Fibroblast of lung (primary cell): ENCODE results near the gene RNASE2. TPM values are rescaled to one million over a fixed set of nuclear protein-coding genes. Genes with fewer than 3 reads are reported as not detected.

Experiments used
- DNase-seq, 2 donors: peaks; one replicate each; pipeline versions ENCODE4 v3.0.0 to v3.0.0-alpha.2; 2010; ENCODE audit warnings: low read depth in 2 of 2
- H2AFZ ChIP-seq: 2 replicates; pipeline ENCODE4 v1.5.1; 2012; ENCODE audit warnings: low read length, control low read depth, inconsistent platforms
- H3K27ac ChIP-seq: 2 replicates; pipeline ENCODE4 v1.5.1; 2011; ENCODE audit warnings: low read length, control low read depth; ENCODE audit not compliant: insufficient read depth
- H3K27me3 ChIP-seq: 2 replicates; pipeline ENCODE4 v1.5.1; 2011; ENCODE audit warnings: mild to moderate bottlenecking, low read length; ENCODE audit not compliant: control insufficient read depth, insufficient read depth
- H3K36me3 ChIP-seq: 2 replicates; pipeline ENCODE4 v1.5.1; 2011; ENCODE audit warnings: low read length; ENCODE audit not compliant: control insufficient read depth, insufficient read depth
- H3K4me1 ChIP-seq: 2 replicates; pipeline ENCODE4 v1.5.1; 2011; ENCODE audit warnings: low read length; ENCODE audit not compliant: control insufficient read depth, insufficient read depth; ENCODE audit errors: extremely low read depth
- H3K4me2 ChIP-seq: 2 replicates; pipeline ENCODE4 v1.5.1; 2011; ENCODE audit warnings: low read length, control low read depth; ENCODE audit not compliant: insufficient read depth; ENCODE audit errors: extremely low read depth
- H3K4me3 ChIP-seq, 4 experiments: fragments of 200-600 bp in 1 of 4; sonication (generic) in 1 of 4; replicated peaks in 1 of 4; 2 replicates each; pipeline ENCODE4 v1.5.1; 2011 to 2016; ENCODE audit warnings: low read length in 4 of 4, low read depth in 3 of 4, mild to moderate bottlenecking in 3 of 4, control low read depth in 2 of 4, inconsistent platforms in 1 of 4, mixed read lengths in 1 of 4; ENCODE audit not compliant: insufficient read depth in 1 of 4; ENCODE audit errors: control extremely low read depth in 1 of 4
- H3K79me2 ChIP-seq: 2 replicates; pipeline ENCODE4 v1.5.1; 2012; ENCODE audit warnings: mild to moderate bottlenecking, low read length, inconsistent platforms; ENCODE audit not compliant: control insufficient read depth, insufficient read depth
- H3K9ac ChIP-seq: 2 replicates; pipeline ENCODE4 v1.5.1; 2011; ENCODE audit warnings: mild to moderate bottlenecking, low read length, control low read depth; ENCODE audit not compliant: insufficient read depth
- H3K9me3 ChIP-seq: 2 replicates; pipeline ENCODE4 v1.5.1; 2012; ENCODE audit warnings: low read depth, low read length; ENCODE audit not compliant: control insufficient read depth, insufficient read depth
- H4K20me1 ChIP-seq: 2 replicates; pipeline ENCODE4 v1.5.1; 2011; ENCODE audit warnings: low read length; ENCODE audit not compliant: control insufficient read depth, insufficient read depth; ENCODE audit errors: extremely low read depth
- CTCF ChIP-seq, 2 donors: IDR thresholded peaks in 1 of 2; conservative IDR thresholded peaks in 1 of 2; 1 replicate in 1 of 2; 2 replicates in 1 of 2; pipeline ENCODE4 v1.5.1; 2011 to 2012; ENCODE audit warnings: low read length in 2 of 2, control low read depth in 1 of 2, inconsistent platforms in 1 of 2, low read depth in 1 of 2, mild to moderate bottlenecking in 1 of 2
- EZH2 ChIP-seq: IDR thresholded peaks from 2 replicates; pipeline ENCODE4 v1.5.1; 2012; ENCODE audit warnings: low read length, control low read depth, mild to moderate bottlenecking; ENCODE audit errors: missing control alignments
- polyA plus RNA-seq, 2 donors: library from polyadenylated mRNA; depleted of rRNA in 1 of 2; stranded (reverse) in 1 of 2; unstranded in 1 of 2; fragments of >200 nt; gene quantifications; 2 replicates each; pipeline ENCODE4 v1.2.1, GENCODE V29; 2011 to 2012; ENCODE audit warnings: missing spikeins in 1 of 2
- total RNA-seq: library from RNA; depleted of rRNA; stranded (reverse); fragments of >200 nt; gene quantifications from 2 replicates; pipeline ENCODE4 v1.2.1, GENCODE V29; 2014

Gene RNASE2
- total and polyA plus RNA-seq, 2 donors (not counting 1 experiment from before 2014, with no cell fraction given), result not detected

GRCh38 chr14:20986811-20987210, 31.5 kb downstream of the RNASE2 start:
- H3K9me3 ChIP-seq, result no peaks in the 10 kb centered on the region
- H3K4me1 ChIP-seq, result peaks cover 6% of the 10 kb centered on the region
- peak; percentile 91 to 97 for DNase-seq
- no peak overlapping the region for H3K9ac ChIP-seq
- H3K27ac ChIP-seq, result no peak overlapping the region
- peaks cover 14% of the 10 kb centered on the region for H3K79me2 ChIP-seq
- peak overlapping the region; percentile 34 for H3K4me2 ChIP-seq
- no peak overlapping the region for H2AFZ ChIP-seq
- no peak overlapping the region for H3K4me3 ChIP-seq
- TF ChIP-seq EZH2, result no peak
- TF ChIP-seq CTCF (conservative IDR thresholded peaks at IDR 0.05 in 1 of 2, IDR thresholded peaks at IDR 0.05 in 1 of 2; ENCODE audit: low read depth in 1 of 2, low read length in 2 of 2), result no peak
- no peaks in the 10 kb centered on the region for H3K27me3 ChIP-seq
- no peaks in the 10 kb centered on the region for H4K20me1 ChIP-seq
- H3K36me3 ChIP-seq, result no peaks in the 10 kb centered on the region

GRCh38 chr14:20988717-20989470, 33.6 kb downstream of the RNASE2 start:
- Histone ChIP-seq H3K4me2 (peak overlapping the region; percentile 34), H3K9me3 (no peaks in the 10 kb centered on the region), H3K79me2 (peaks cover 19% of the 10 kb centered on the region), H3K4me1 (peaks cover 6% of the 10 kb centered on the region), H3K4me3 (peak overlapping the region in 3 of 4 experiments; percentile 12 to 94 (median 64)), H3K9ac (no peak overlapping the region), H4K20me1 (no peaks in the 10 kb centered on the region), H3K27ac (peak overlapping the region; percentile 59), H3K27me3 (no peaks in the 10 kb centered on the region), H2AFZ (no peak overlapping the region), H3K36me3 (peaks cover 4% of the 10 kb centered on the region)
- DNase-seq, result no peak
- TF ChIP-seq EZH2, result no peak
- no peak for TF ChIP-seq CTCF (conservative IDR thresholded peaks at IDR 0.05 in 1 of 2, IDR thresholded peaks at IDR 0.05 in 1 of 2; ENCODE audit: low read depth in 1 of 2, low read length in 2 of 2)

- DNase-seq, result no peak
- no peaks in the 10 kb centered on the region for H4K20me1 ChIP-seq
- peak overlapping the region in 3 of 4 experiments; percentile 12 to 94 (median 64) for H3K4me3 ChIP-seq
- peaks cover 19% of the 10 kb centered on the region for H3K79me2 ChIP-seq
- H3K4me1 ChIP-seq, result peaks cover 6% of the 10 kb centered on the region
- no peaks in the 10 kb centered on the region for H3K27me3 ChIP-seq
- H3K9me3 ChIP-seq, result no peaks in the 10 kb centered on the region
- H3K4me2 ChIP-seq, result peak overlapping the region; percentile 34
- H3K27ac ChIP-seq, result peak overlapping the region; percentile 59
- H3K9ac ChIP-seq, result peak overlapping the region; percentile 34
- peak overlapping the region; percentile 43 for H2AFZ ChIP-seq
- TF ChIP-seq CTCF (conservative IDR thresholded peaks at IDR 0.05 in 1 of 2, IDR thresholded peaks at IDR 0.05 in 1 of 2; ENCODE audit: low read depth in 1 of 2, low read length in 2 of 2), result no peak
- no peak for TF ChIP-seq EZH2
- H3K36me3 ChIP-seq, result peaks cover 4% of the 10 kb centered on the region
Measured at GRCh38 chr14:20989471-20989786, 34.1 kb downstream of the RNASE2 start.
